ENCODE measurements around the gene TBC1D22A.

GRCh38 chr22:46770726-46771125, 8.3 kb downstream of the TBC1D22A start:
- TF ChIP-seq CTCF (IDR thresholded peaks at IDR 0.05) (no peak), POLR2A (IDR thresholded peaks at IDR 0.05) (no peak), POLR2AphosphoS5 (IDR thresholded peaks at IDR 0.05) (no peak)
